Loucy (cell line): Measurements from ENCODE around the gene IQCK.

Source experiments
- H2AFZ ChIP-seq: fragments of 200-600 bp; sonication (generic); 2 replicates; pipeline ENCODE4 v1.6.0; 2016; ENCODE audit warnings: antibody characterized with exemption, mild to moderate bottlenecking, low read length, moderate library complexity
- H3F3A ChIP-seq: fragments of 200-600 bp; 2 replicates; pipeline ENCODE4 v1.6.0; 2016; ENCODE audit warnings: antibody characterized with exemption, low read depth, mild to moderate bottlenecking
- H3K27me3 ChIP-seq: fragments of 200-600 bp; sonication (generic); 2 replicates; pipeline ENCODE4 v1.6.1; 2014; ENCODE audit warnings: low read length, mild to moderate bottlenecking; ENCODE audit not compliant: insufficient read depth, poor library complexity, severe bottlenecking
- H3K36me3 ChIP-seq: fragments of 200-600 bp; sonication (generic); 2 replicates; pipeline ENCODE4 v1.6.1; 2016; ENCODE audit warnings: low read length; ENCODE audit not compliant: insufficient read depth
- H3K4me1 ChIP-seq: fragments of 200-600 bp; sonication (generic); 2 replicates; pipeline ENCODE4 v1.5.1; 2014; ENCODE audit warnings: low read length, mild to moderate bottlenecking; ENCODE audit not compliant: insufficient read depth, poor library complexity, severe bottlenecking
- H3K4me2 ChIP-seq: fragments of 200-600 bp; sonication (generic); 2 replicates; pipeline ENCODE4 v1.6.0; 2014; ENCODE audit warnings: antibody characterized with exemption, low read length, low read depth, mild to moderate bottlenecking; ENCODE audit not compliant: poor library complexity, severe bottlenecking
- H3K4me3 ChIP-seq: fragments of 200-600 bp; sonication (generic); 2 replicates; pipeline ENCODE4 v1.5.1; 2014; ENCODE audit warnings: low read length, mild to moderate bottlenecking, mixed read lengths; ENCODE audit not compliant: poor library complexity, severe bottlenecking
- H3K79me2 ChIP-seq: fragments of 200-600 bp; sonication (generic); 2 replicates; pipeline ENCODE4 v1.6.1; 2014; ENCODE audit warnings: low read length; ENCODE audit not compliant: insufficient read depth
- H3K9ac ChIP-seq: fragments of 200-600 bp; sonication (generic); 2 replicates; pipeline ENCODE4 v1.6.0; 2014; ENCODE audit warnings: mild to moderate bottlenecking, low read depth, low read length, moderate library complexity; ENCODE audit not compliant: poor library complexity, severe bottlenecking
- H3K9me2 ChIP-seq: fragments of 200-600 bp; sonication (generic); replicated peaks from 2 replicates; pipeline ENCODE4 v1.6.1; 2016; ENCODE audit warnings: low read depth, low read length, mixed read lengths
- H3K9me3 ChIP-seq: fragments of 200-600 bp; sonication (generic); 2 replicates; pipeline ENCODE4 v1.6.1; 2014; ENCODE audit warnings: mild to moderate bottlenecking, antibody characterized with exemption, low read length, low read depth; ENCODE audit not compliant: insufficient read depth
- H4K20me1 ChIP-seq: fragments of 200-600 bp; sonication (generic); 2 replicates; pipeline ENCODE4 v1.6.0; 2014; ENCODE audit warnings: antibody characterized with exemption, low read length, mild to moderate bottlenecking; ENCODE audit not compliant: insufficient read depth, poor library complexity, severe bottlenecking
- CTCF ChIP-seq: fragments of 200-600 bp; sonication (generic); conservative IDR thresholded peaks from 2 replicates; pipeline ENCODE4 v1.5.1; 2014; ENCODE audit warnings: mild to moderate bottlenecking, antibody characterized with exemption, low read length
- EZH2phosphoT487 ChIP-seq: fragments of 200-600 bp; IDR thresholded peaks from 2 replicates; pipeline ENCODE4 v1.6.1; 2018; ENCODE audit warnings: antibody characterized with exemption, mild to moderate bottlenecking, moderate library complexity, borderline replicate concordance

IQCK gene

GRCh38 chr16:19886073-19886941 is 168.2 kb downstream of the IQCK start:
- H3K4me1 ChIP-seq: no peaks in the 10 kb centered on the region
- peak overlapping the region; percentile 45 for H3K4me2 ChIP-seq
- H3K9ac ChIP-seq: peak overlapping the region; percentile 45
- no peaks in the 10 kb centered on the region for H3F3A ChIP-seq
- no peaks in the 10 kb centered on the region for H3K9me3 ChIP-seq
- no peaks in the 10 kb centered on the region for H3K79me2 ChIP-seq
- no peaks in the 10 kb centered on the region for H3K27me3 ChIP-seq
- peak overlapping the region; percentile 97 for H2AFZ ChIP-seq
- H3K4me3 ChIP-seq: peak overlapping the region; percentile 30
- no peaks in the 10 kb centered on the region for H3K9me2 ChIP-seq
- H3K36me3 ChIP-seq: no peaks in the 10 kb centered on the region
- no peaks in the 10 kb centered on the region for H4K20me1 ChIP-seq
- peak; percentile 98 for TF ChIP-seq CTCF
- TF ChIP-seq EZH2phosphoT487: no peak

GRCh38 chr16:19888834-19889233 is 170.8 kb downstream of the IQCK start:
- Histone ChIP-seq H4K20me1 (no peaks in the 10 kb centered on the region), H3K4me2 (no peak overlapping the region), H3K4me3 (no peak overlapping the region), H3K4me1 (no peaks in the 10 kb centered on the region), H2AFZ (no peak overlapping the region), H3K9me3 (no peaks in the 10 kb centered on the region), H3F3A (no peaks in the 10 kb centered on the region), H3K79me2 (no peaks in the 10 kb centered on the region), H3K9me2 (no peaks in the 10 kb centered on the region), H3K27me3 (no peaks in the 10 kb centered on the region), H3K9ac (no peak overlapping the region), H3K36me3 (no peaks in the 10 kb centered on the region)
- no peak for TF ChIP-seq EZH2phosphoT487
- TF ChIP-seq CTCF: no peak

- TF ChIP-seq CTCF (no peak), EZH2phosphoT487 (no peak)
- H3K9me2 ChIP-seq: no peaks in the 10 kb centered on the region
- no peaks in the 10 kb centered on the region for H3K4me1 ChIP-seq
Observed at GRCh38 chr16:19890901-19891300, 172.8 kb downstream of the IQCK start.

More at GRCh38 chr16:19890901-19891300, 172.8 kb downstream of the IQCK start:
- Histone ChIP-seq H4K20me1 (no peaks in the 10 kb centered on the region), H2AFZ (no peak overlapping the region), H3K4me2 (no peak overlapping the region), H3K9me3 (no peaks in the 10 kb centered on the region), H3K4me3 (no peak overlapping the region), H3K9ac (no peak overlapping the region), H3F3A (no peaks in the 10 kb centered on the region), H3K27me3 (no peaks in the 10 kb centered on the region), H3K79me2 (no peaks in the 10 kb centered on the region), H3K36me3 (no peaks in the 10 kb centered on the region)
